Epidermal melanocyte (primary cell): ENCODE data around the gene MDC1.
"Not testable (repeated sequence)": the region's sequence is repeated elsewhere in the genome, so short reads cannot be mapped to it uniquely, and the experiment has no call there.

Experiments
- DNase-seq: peaks from one replicate; pipeline ENCODE4 v3.0.0; 2011; ENCODE audit warnings: low spot score; ENCODE audit not compliant: insufficient read length

The MDC1 gene

GRCh38 chr6:30725713-30726505 is 8.8 kb upstream of the MDC1 start:
- DNase-seq: no peak

DNA sequence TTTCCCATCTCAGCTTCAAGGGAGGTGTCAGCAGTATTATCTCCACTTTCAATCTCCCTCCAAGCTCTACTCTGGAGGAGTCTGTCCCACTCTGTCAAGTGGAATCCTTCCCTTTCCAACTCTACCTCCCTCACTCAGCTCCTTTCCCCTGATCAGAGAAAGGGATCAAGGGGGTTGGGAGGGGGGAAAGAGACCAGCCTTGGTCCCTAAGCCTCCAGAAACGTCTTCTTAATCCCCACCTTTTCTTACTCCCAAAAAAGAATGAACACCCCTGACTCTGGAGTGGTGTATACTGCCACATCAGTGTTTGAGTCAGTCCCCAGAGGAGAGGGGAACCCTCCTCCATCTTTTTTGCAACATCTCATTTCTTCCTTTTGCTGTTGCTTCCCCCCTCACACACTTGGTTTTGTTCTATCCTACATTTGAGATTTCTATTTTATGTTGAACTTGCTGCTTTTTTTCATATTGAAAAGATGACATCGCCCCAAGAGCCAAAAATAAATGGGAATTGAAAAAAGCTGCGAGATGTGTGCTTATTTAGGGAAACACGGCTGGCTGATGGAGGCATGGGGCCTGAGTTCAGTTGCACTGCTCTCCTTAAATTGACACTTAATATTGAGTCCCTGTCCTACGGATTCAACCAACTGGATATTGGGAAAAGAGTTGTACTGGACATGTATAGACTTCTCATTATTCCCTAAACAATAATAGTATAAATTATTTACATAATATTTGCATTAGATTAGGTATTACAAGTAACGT is 8.0 kb upstream of the MDC1 start:
- no peak for DNase-seq

- DNase-seq: not testable (repeated sequence)
These were observed 7.0 kb upstream of the MDC1 start for GRCh38 chr6:30723843-30724741.

GRCh38 chr6:30723159-30723842 is 6.2 kb upstream of the MDC1 start:
- not testable (repeated sequence) for DNase-seq

- DNase-seq: peak; percentile 60
These were observed 5.4 kb upstream of the MDC1 start for GRCh38 chr6:30722280-30723112.

- DNase-seq: not testable (repeated sequence)
These were observed 4.9 kb upstream of the MDC1 start for GRCh38 chr6:30722025-30722279.

GRCh38 chr6:30721198-30722024 is 4.3 kb upstream of the MDC1 start:
- peak; percentile 69 for DNase-seq

DNA sequence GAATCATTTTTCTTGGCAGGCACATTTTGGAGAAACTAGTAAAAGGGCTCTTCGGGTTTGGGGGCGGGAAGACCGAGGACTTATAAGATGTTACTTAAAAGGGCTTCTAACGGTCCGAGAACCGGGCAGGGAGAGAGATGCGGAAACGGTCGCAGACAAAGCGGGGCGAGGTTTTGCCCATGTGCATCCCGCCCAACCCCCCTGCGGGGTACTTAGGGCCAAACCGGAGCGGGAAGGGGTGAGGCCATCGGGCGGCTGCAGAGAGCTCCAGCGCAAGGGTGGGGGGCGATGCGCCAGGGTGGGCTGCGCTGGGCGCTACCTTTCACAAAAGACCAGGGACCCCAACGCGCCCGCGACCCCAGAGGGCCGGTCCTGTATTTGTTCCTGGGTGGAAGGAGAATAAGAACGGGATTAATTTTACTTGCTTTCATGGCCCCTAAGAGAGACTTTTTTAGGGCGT is 3.7 kb upstream of the MDC1 start:
- no peak for DNase-seq

- peak; percentile 90 for DNase-seq
These were observed 3.0 kb upstream of the MDC1 start, which contains the start of gene TUBB for GRCh38 chr6:30719791-30720737. TUBB (plus strand) TSS chr6:30720352; CDS start chr6:30720507, 155 bp downstream.

- DNase-seq: no peak
These were observed 2.3 kb upstream of the MDC1 start for GRCh38 chr6:30719356-30719755.

- DNase-seq: not testable (repeated sequence)
These were observed 1.0 kb upstream of the MDC1 start for GRCh38 chr6:30717845-30718720.

DNA sequence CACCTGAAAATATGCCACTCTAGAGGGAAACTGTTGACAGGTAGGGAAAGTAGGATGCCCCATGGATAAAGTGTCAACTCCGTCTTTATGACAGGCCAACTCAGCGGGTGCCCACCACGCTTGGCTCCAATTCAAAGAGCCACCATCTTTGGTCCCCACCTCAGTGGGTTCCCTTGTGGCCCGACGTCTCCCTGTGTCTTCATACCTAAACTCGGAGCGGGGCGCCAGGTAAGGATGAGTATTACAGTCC is 277 bp downstream of the MDC1 start:
- no peak for DNase-seq

- DNase-seq: no peak
These were observed 2.8 kb downstream of the MDC1 start for GRCh38 chr6:30714263-30714662.

DNA sequence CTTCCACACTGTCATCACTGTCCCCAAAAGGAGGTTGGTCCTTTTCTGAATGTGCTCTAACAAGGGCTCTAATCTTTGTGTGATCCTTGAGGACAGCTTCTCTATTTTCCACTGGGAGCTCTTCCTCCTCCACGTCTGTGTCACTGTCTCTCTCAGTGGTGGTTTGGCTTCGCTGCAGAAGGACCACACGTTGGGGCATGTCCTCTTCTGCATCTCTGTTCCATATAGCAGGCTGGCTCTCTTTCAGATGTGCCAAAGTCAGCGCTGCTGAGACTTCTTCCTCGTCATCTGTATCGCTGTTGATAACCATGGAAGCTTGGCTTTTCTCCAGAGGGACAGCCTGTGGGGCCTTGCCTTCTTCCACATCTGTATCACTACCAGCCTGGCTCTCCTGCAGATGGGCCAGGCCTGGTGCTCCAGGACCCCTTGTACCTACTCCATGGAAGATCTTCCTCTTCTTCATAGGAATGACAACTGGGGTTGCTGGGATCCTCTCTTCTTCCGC is 4.6 kb downstream of the MDC1 start:
- DNase-seq: no peak

DNA sequence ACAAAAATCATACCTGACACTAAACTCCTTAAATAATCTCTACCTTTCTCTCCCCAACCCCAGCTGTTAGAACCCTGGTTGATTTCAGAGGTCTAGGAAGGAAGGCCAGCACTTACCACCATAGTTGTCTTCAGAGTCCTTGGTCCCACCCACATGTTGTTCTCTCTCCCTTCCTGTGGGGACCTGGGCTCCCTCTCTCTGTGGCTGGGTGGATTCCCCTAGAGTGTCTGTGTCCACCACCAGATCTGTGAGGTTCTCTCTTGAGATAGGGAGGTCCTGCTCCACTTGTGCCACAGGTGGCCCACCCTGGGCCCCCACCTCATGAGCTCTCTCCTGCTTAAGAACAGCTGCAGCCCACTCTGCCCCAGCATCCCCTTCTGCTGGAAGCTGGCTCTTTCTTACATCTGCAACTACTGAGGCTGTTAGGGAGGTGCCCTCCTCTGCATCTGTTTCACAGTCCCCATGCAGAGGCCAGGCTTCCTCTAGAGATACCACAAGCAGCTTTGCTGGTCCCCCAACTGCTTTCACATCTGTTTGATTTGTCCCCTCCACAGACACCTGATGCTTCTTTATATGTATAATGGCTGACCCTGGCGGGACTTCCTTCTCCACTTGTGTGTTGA is 5.2 kb downstream of the MDC1 start:
- DNase-seq: no peak

GRCh38 chr6:30709101-30709868 is 7.8 kb downstream of the MDC1 start:
- no peak for DNase-seq
